ENCODE measurements around the gene SLC22A16. TPM values are rescaled to one million over a fixed set of nuclear protein-coding genes. Genes with fewer than 3 reads are reported as not detected.
A peak's percentile ranks its signal among the peaks of the same experiment; 100 is the strongest.

The SLC22A16 gene
- total and polyA plus RNA-seq, 2 of the 13 experiments (the other 11 are each of a cell fraction or from before 2014, with no cell fraction given): 0.04 TPM; not detected in 1

DNA sequence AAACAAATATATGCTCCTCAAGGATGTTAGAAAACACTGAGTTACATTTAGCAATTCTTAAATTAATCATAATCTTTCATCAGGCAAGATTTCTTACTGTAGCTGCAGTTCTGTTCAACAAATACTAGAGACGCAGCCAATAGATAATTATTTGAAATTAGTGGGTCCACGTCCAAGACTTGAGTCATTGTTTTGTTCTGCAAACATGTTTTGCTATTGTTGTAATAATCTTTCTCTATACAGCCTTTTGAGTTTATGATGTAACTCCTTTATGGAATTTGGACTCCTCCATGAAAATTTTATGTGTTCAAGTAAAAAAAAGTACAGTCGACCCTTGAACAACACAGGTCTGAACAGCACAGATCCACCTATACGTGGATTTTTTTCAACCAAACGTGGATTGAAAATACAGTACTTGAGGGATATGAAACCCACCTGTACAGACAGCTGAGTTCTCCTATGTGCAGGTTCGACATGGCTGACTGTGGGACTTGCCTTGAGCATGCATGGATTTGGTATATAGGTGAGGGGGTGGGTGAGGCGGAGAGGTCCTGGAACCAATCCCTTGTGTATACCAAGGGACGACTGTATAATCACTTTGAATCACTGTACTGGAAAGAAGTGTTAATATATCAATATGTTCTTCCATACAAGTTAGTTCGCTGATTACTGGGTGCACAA is 41.3 kb upstream of the SLC22A16 start:
- Histone ChIP-seq H3K9ac (ENCODE audit: insufficient read depth, low read depth, low read length) (peak overlapping the region; percentile 48; the same call in 1 of the 2 replicates), H3K9me3 (ENCODE audit: low read length) (no peaks in the 10 kb centered on the region), H3K4me3 (replicated peaks in 1 of 3; ENCODE audit: insufficient read depth in 1 of 3, low read depth in 2 of 3, low read length in 3 of 3) (peak overlapping the region; percentile 21 to 61 (median 48); a peak in 5 of 6 replicates), H4K20me1 (ENCODE audit: insufficient read depth, low read length) (no peaks in the 10 kb centered on the region), H3K27ac (ENCODE audit: extremely low read length, insufficient read depth, low read length) (peak overlapping the region; percentile 53), H2AFZ (ENCODE audit: low read length) (peak overlapping the region; percentile 96), H3K4me2 (ENCODE audit: low read depth, low read length) (peak overlapping the region; percentile 86), H3K36me3 (replicated peaks in 1 of 2; ENCODE audit: control insufficient read depth in 1 of 2, insufficient read depth in 2 of 2, low read length in 2 of 2) (no peaks in the 10 kb centered on the region), H3K27me3 (ENCODE audit: control insufficient read depth in 1 of 2, insufficient read depth in 2 of 2, low read length in 2 of 2) (no peaks in the 10 kb centered on the region), H3K4me1 (ENCODE audit: insufficient read depth, low read length) (peaks cover 48% of the 10 kb centered on the region), H3K79me2 (ENCODE audit: insufficient read depth, low read length) (no peaks in the 10 kb centered on the region)
- CTCF ChIA-PET (ENCODE audit: low intra/inter-chr PET ratio, low total read pairs): no interaction called here
- intact Hi-C loops (cut with micrococcal nuclease; ENCODE audit: unreplicated experiment): loop anchor here (2.0 kb wide), 1 partner anchor 61 kb away; no protein-coding TSS in a partner anchor
- peak; percentile 23 for DNase-seq (ENCODE audit: low spot score)
- ATAC-seq: peak; percentile 76
- in situ Hi-C loops (cut with HindIII; ENCODE audit: extremely low pct_ligation_motif_present, low pct_unique_long_range_greater_than_20kb): no loop called here
- POLR2A ChIA-PET: no interaction called here
- FAIRE-seq: no peak
- 8% methylated on average over 9 of the region's 9 CpGs for WGBS (ENCODE audit: low lambda C conversion rate)
- BruUV-seq (replicated peaks): no TSS peak
- peak; percentile 12; the same call in 1 of the 2 replicates for TF ChIP-seq GATAD2A (CRISPR knock-in tag; IDR thresholded peaks at IDR 0.05)
- TF ChIP-seq FOXP1 (IDR thresholded peaks at IDR 0.05): no peak
- TF ChIP-seq FOXP1 (CRISPR knock-in tag; IDR thresholded peaks at IDR 0.05): peak; percentile 27; the same call in 1 of the 2 replicates
- TF ChIP-seq SP140L (CRISPR knock-in tag; IDR thresholded peaks at IDR 0.05; ENCODE audit: borderline replicate concordance): no peak
- no peak for TF ChIP-seq KDM3A (CRISPR knock-in tag; IDR thresholded peaks at IDR 0.05; ENCODE audit: low read depth)
- TF ChIP-seq RAD51 (IDR thresholded peaks at IDR 0.05; ENCODE audit: borderline replicate concordance): no peak
- TF ChIP-seq CREB1 (IDR thresholded peaks at IDR 0.05): no peak
- TF ChIP-seq CREB1 (CRISPR knock-in tag; IDR thresholded peaks at IDR 0.05): 0 out of 2 replicates have a peak, but pooled peaks have one; percentile 19
- TF ChIP-seq, protein P1, sequence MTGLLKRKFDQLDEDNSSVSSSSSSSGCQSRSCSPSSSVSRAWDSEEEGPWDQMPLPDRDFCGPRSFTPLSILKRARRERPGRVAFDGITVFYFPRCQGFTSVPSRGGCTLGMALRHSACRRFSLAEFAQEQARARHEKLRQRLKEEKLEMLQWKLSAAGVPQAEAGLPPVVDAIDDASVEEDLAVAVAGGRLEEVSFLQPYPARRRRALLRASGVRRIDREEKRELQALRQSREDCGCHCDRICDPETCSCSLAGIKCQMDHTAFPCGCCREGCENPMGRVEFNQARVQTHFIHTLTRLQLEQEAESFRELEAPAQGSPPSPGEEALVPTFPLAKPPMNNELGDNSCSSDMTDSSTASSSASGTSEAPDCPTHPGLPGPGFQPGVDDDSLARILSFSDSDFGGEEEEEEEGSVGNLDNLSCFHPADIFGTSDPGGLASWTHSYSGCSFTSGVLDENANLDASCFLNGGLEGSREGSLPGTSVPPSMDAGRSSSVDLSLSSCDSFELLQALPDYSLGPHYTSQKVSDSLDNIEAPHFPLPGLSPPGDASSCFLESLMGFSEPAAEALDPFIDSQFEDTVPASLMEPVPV (CRISPR knock-in tag; IDR thresholded peaks at IDR 0.05): no peak
- no peak for TF ChIP-seq NAIF1 (CRISPR knock-in tag; IDR thresholded peaks at IDR 0.05; ENCODE audit: borderline replicate concordance)
- TF ChIP-seq SOX5 (CRISPR knock-in tag; IDR thresholded peaks at IDR 0.05; ENCODE audit: borderline replicate concordance): peak; percentile 49; the same call in 1 of the 2 replicates
- no peak for TF ChIP-seq HNF4G (IDR thresholded peaks at IDR 0.05; ENCODE audit: borderline replicate concordance, low read depth, low read length)
- no peak for TF ChIP-seq HNF4G (CRISPR knock-in tag; IDR thresholded peaks at IDR 0.05; ENCODE audit: borderline replicate concordance, low read depth)
- TF ChIP-seq NFE2L2 (IDR thresholded peaks at IDR 0.05; ENCODE audit: low read length): no peak
- no peak for TF ChIP-seq ZSCAN21 (CRISPR knock-in tag; IDR thresholded peaks at IDR 0.05; ENCODE audit: borderline replicate concordance)
- TF ChIP-seq, protein P2, sequence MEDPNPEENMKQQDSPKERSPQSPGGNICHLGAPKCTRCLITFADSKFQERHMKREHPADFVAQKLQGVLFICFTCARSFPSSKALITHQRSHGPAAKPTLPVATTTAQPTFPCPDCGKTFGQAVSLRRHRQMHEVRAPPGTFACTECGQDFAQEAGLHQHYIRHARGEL (CRISPR knock-in tag; IDR thresholded peaks at IDR 0.05): no peak
- no peak for TF ChIP-seq AHR (CRISPR knock-in tag; IDR thresholded peaks at IDR 0.05)
- 0 out of 2 replicates have a peak, but pooled peaks have one; percentile 23 for TF ChIP-seq ZMYM4 (CRISPR knock-in tag; IDR thresholded peaks at IDR 0.05)
- TF ChIP-seq SOX6 (IDR thresholded peaks at IDR 0.05): no peak
- TF ChIP-seq SOX6 (CRISPR knock-in tag; IDR thresholded peaks at IDR 0.05): peak; percentile 46; the same call in 1 of the 2 replicates
- TF ChIP-seq GFI1 (CRISPR knock-in tag; IDR thresholded peaks at IDR 0.05; ENCODE audit: borderline replicate concordance): 0 out of 2 replicates have a peak, but pooled peaks have one; percentile 30
- TF ChIP-seq KLF9 (CRISPR knock-in tag; IDR thresholded peaks at IDR 0.05; ENCODE audit: low read depth): no peak
- no peak for TF ChIP-seq PHB2 (IDR thresholded peaks at IDR 0.05; ENCODE audit: partially characterized antibody)
- TF ChIP-seq CEBPG (CRISPR knock-in tag; IDR thresholded peaks at IDR 0.05): 0 out of 2 replicates have a peak, but pooled peaks have one; percentile 7
- TF ChIP-seq, protein P3, sequence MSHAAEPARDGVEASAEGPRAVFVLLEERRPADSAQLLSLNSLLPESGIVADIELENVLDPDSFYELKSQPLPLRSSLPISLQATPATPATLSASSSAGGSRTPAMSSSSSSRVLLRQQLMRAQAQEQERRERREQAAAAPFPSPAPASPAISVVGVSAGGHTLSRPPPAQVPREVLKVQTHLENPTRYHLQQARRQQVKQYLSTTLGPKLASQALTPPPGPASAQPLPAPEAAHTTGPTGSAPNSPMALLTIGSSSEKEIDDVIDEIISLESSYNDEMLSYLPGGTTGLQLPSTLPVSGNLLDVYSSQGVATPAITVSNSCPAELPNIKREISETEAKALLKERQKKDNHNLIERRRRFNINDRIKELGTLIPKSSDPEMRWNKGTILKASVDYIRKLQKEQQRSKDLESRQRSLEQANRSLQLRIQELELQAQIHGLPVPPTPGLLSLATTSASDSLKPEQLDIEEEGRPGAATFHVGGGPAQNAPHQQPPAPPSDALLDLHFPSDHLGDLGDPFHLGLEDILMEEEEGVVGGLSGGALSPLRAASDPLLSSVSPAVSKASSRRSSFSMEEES (CRISPR knock-in tag; IDR thresholded peaks at IDR 0.05): no peak

Data from HepG2 (cell line).